Astrocyte of the cerebellum (primary cell): Measurements from ENCODE around the gene VN1R4.
"Not testable (repeated sequence)": the region's sequence is repeated elsewhere in the genome, so short reads cannot be mapped to it uniquely, and the experiment has no call there.

Experiments used
- DNase-seq: peaks from one replicate; pipeline ENCODE4 v3.0.0-alpha.2; 2011; ENCODE audit warnings: low read depth
- H3K4me3 ChIP-seq: 2 replicates; pipeline ENCODE4 v1.5.1; 2011; ENCODE audit warnings: mild to moderate bottlenecking, low read depth, low read length, moderate library complexity
- CTCF ChIP-seq: IDR thresholded peaks from 2 replicates; pipeline ENCODE4 v1.5.1; 2012; ENCODE audit warnings: low read length, low read depth, moderate library complexity, mild to moderate bottlenecking; ENCODE audit errors: missing control alignments
- in situ Hi-C: cut with HindIII; loops from 2 replicates; pipeline ENCODE4 v1.10.0; 2017; ENCODE audit warnings: low sequenced_read_pairs

The VN1R4 gene

GRCh38 chr19:53237114-53237777 is 30.3 kb downstream of the VN1R4 start:
- TF ChIP-seq CTCF, result no peak
- in situ Hi-C loops, result no loop called here
- no peak for DNase-seq
- H3K4me3 ChIP-seq, result no peak overlapping the region

GRCh38 chr19:53224606-53225005 is 42.9 kb downstream of the VN1R4 start:
- DNase-seq, result no peak
- H3K4me3 ChIP-seq, result no peak overlapping the region
- in situ Hi-C loops, result no loop called here
- TF ChIP-seq CTCF, result no peak

GRCh38 chr19:53222716-53223115 is 44.8 kb downstream of the VN1R4 start:
- DNase-seq, in situ Hi-C loops, H3K4me3 ChIP-seq: not testable (repeated sequence)
